Non-pigmented ciliary epithelial cell (primary cell): ENCODE data around the gene ST6GALNAC6.
"Not testable (repeated sequence)": the region's sequence is repeated elsewhere in the genome, so short reads cannot be mapped to it uniquely, and the experiment has no call there.

ENCODE experiments used
- DNase-seq: peaks from one replicate; pipeline ENCODE4 v3.0.0-alpha.2; 2010; ENCODE audit warnings: low read depth

ST6GALNAC6 gene

GRCh38 chr9:127893392-127893791 is 6.0 kb downstream of the ST6GALNAC6 start:
- DNase-seq, result no peak

GRCh38 chr9:127892831-127893230 is 6.6 kb downstream of the ST6GALNAC6 start:
- DNase-seq, result no peak

GRCh38 chr9:127890053-127890452 is 9.3 kb downstream of the ST6GALNAC6 start:
- no peak for DNase-seq

GRCh38 chr9:127887792-127888191 is 11.6 kb downstream of the ST6GALNAC6 start:
- DNase-seq, result no peak

GRCh38 chr9:127886401-127886972 is 12.9 kb downstream of the ST6GALNAC6 start:
- DNase-seq, result no peak

GRCh38 chr9:127885508-127886281 is 13.7 kb downstream of the ST6GALNAC6 start:
- DNase-seq, result no peak

- DNase-seq, result no peak
Measured at GRCh38 chr9:127884976-127885490, 14.4 kb downstream of the ST6GALNAC6 start.

GRCh38 chr9:127884427-127884911 is 14.9 kb downstream of the ST6GALNAC6 start:
- DNase-seq, result no peak

- DNase-seq, result no peak
Measured at GRCh38 chr9:127883959-127884358, 15.4 kb downstream of the ST6GALNAC6 start.

GRCh38 chr9:127881715-127882114 is 17.7 kb downstream of the ST6GALNAC6 start:
- DNase-seq, result not testable (repeated sequence)

- no peak for DNase-seq
Measured at GRCh38 chr9:127880143-127880542, 19.3 kb downstream of the ST6GALNAC6 start.

GRCh38 chr9:127878652-127879390 is 20.6 kb downstream of the ST6GALNAC6 start:
- DNase-seq, result no peak

- no peak for DNase-seq
Measured at GRCh38 chr9:127878001-127878651, 21.3 kb downstream of the ST6GALNAC6 start.

GRCh38 chr9:127877566-127877998 is 21.8 kb downstream of the ST6GALNAC6 start, which contains the start of gene AK1:
Gene AK1, minus strand, starts transcription at chr9:127877675. Its CDS starts 3,058 bp downstream, at chr9:127874617.
- no peak for DNase-seq

GRCh38 chr9:127876764-127877562 is 22.4 kb downstream of the ST6GALNAC6 start:
- no peak for DNase-seq

- DNase-seq, result no peak
Measured at GRCh38 chr9:127876026-127876763, 23.2 kb downstream of the ST6GALNAC6 start.

- peak; percentile 22 for DNase-seq
Measured at GRCh38 chr9:127875306-127875966, 24.0 kb downstream of the ST6GALNAC6 start.

GRCh38 chr9:127874301-127875221 is 24.8 kb downstream of the ST6GALNAC6 start:
- DNase-seq, result no peak

GRCh38 chr9:127873886-127874285 is 25.5 kb downstream of the ST6GALNAC6 start:
- DNase-seq, result no peak
